ENCODE results near the gene RASGRP3.

The RASGRP3 gene

GRCh38 chr2:33492399-33493134 is 16.1 kb downstream of the RASGRP3 start:
- in situ Hi-C loops (cut with MboI; ENCODE audit: low sequenced_read_pairs): no loop called here

DNA sequence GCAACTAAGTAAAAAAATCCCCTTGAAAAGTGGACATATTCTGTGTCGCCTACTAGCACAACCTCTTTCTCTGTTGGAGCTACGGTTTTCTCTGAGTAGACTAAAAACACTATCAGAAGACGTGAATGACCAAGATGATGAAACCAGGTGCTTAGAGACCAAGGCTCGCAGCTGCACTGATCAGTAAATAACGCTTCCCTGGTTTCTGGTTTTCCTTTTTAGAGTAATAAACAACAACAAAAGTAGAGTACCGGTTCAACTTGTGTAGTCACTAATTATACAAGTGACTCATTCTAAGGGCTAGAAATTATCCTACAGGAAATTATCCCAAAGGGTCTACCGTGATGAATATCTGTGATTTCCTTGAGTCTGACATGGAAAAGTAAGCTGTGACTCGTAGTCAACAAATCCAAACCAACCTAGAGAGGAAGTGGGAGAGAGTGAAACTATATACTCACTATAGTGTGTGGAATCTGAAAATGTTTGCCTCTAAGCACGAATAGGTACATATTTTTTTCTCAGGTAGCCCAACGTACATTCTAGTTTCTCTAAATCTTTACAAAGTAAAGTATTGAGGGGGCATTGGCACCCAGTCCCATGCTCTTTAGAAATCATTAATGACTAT is 17.8 kb downstream of the RASGRP3 start:
- in situ Hi-C loops (cut with MboI; ENCODE audit: low sequenced_read_pairs): no loop called here

GRCh38 chr2:33494877-33495641 is 18.6 kb downstream of the RASGRP3 start:
- in situ Hi-C loops (cut with MboI; ENCODE audit: low sequenced_read_pairs): no loop called here

DNA sequence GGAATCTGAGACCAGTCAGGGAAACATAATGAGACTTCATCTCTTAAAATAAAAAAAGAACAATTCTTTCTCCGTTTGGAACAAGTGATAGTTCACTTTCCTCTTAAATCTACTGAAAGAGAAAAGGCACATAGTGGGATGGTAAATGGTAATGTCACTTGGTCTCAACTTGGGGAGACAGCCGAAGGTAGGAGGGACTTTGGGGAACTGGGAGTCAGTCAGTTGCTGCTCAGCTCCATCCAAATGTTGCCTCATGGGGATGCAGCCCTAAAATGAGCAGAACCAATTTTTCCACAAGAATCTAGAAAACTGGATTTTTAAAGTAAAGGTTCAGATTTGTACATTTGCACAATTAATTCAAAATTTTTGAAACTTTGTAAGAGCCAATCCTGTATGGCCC is 19.2 kb downstream of the RASGRP3 start:
- in situ Hi-C loops (cut with MboI; ENCODE audit: low sequenced_read_pairs): no loop called here

DNA sequence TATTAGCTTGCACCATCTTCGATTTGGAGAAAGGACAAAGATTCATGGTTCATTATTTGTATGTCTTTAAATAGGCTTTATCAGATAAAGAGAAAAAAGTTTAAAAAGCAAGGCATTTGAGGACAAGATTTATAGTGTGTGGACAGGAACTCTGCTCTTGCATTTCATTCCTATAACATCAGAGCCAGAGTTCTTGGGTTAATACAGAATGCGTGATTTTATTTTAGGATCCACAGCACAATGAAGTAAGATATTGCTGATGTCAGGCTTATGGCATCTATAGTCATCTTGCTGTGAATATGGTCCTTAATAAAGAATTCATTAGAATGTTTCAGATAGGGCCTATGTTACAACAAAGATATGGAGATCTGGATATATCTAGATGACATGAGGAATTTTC is 19.7 kb downstream of the RASGRP3 start:
- in situ Hi-C loops (cut with MboI; ENCODE audit: low sequenced_read_pairs): no loop called here

DNA sequence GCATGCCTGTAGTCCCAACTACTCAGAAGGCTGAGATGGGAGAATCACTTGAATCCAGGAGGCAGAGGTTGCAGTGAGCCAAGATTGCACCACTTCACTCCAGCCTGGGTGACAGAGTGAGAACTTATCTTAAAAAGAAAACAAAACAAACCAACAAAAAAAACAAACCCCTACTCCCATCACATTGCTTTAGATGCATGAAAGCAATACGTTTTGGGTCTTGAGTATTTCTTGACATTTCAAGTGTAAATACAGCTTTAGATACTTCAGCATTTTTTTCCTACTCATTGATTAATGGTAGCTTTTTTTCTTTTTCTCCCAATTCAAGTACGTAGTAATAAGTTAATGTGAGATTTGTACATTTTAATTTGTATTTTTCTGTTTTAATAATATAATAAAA is 20.3 kb downstream of the RASGRP3 start:
- in situ Hi-C loops (cut with MboI; ENCODE audit: low sequenced_read_pairs): no loop called here

DNA sequence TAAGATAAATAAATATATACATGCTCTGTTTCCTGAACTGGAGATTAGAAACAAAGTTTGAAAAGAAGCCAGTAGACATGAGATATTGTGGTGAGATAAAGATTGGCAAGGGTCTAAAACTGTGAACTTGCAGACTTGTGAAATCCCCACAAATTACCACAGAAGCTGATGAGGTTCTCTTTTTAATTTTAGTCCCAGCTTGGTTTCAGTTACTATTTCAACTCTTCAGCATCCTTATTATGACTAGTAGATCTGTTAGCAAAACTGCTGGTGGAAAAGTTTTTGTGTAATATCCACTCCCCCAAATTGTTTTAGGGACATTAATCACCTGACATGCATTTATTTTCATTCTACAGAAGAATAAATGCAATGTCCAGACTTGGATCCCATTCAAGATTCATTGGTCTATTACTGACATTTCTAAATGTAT is 20.8 kb downstream of the RASGRP3 start:
- in situ Hi-C loops (cut with MboI; ENCODE audit: low sequenced_read_pairs): no loop called here

DNA sequence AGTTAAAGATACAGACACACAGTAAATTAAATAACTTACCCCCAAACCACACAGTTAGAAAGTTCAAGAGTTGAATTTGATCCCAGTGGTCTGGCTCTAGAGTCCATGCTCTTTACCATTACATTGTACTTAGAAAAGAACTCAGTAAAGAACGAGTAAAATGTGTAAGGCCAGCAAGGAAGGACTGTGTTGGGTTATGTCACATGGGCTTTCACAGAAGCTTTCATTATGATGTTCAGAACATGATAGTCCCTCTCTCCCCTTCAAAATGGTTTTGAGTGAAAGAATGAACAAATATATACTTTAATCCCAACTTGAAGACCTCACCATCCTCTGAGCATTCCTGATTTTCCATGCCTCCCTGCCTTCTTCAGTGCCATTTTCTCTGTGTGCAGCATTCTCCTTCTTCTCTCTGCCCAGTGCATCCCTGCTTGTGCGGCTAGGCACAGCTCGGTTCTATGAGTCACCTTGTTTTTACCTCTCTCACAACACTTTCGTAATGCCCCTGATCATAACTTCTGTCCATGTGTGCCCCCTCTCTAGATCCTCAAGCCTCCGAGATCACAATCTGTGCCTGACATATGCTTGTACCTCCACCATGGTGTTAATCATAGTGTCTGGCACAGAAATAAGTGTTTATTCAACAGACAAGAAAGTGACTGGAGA is 22.0 kb downstream of the RASGRP3 start:
- in situ Hi-C loops (cut with MboI; ENCODE audit: low sequenced_read_pairs): no loop called here

- in situ Hi-C loops (cut with MboI; ENCODE audit: low sequenced_read_pairs): no loop called here
These were observed 23.7 kb downstream of the RASGRP3 start for GRCh38 chr2:33500177-33500576.

- in situ Hi-C loops (cut with MboI; ENCODE audit: low sequenced_read_pairs): no loop called here
These were observed 25.6 kb downstream of the RASGRP3 start for GRCh38 chr2:33502025-33502424.

- in situ Hi-C loops (cut with MboI; ENCODE audit: low sequenced_read_pairs): no loop called here
These were observed 26.6 kb downstream of the RASGRP3 start for GRCh38 chr2:33503002-33503401.

DNA sequence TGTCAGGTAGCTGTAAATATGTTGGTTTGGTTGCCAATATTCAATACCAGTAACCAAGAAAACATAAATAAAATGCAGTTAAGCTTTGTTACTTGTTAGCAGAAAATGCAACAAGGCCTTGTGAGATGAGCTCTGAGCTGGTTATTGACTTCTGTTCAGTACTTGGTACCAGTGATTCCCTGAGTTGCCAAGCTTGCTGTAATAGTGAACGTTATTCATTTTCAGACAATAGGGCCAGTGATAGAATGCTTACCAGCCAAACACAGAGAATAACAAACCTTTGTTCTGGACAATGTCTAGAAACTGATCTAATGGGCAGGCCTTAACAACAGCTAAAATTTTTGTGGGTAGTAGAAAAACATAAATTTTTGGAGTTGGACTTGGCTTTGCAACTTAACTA is 29.5 kb downstream of the RASGRP3 start:
- in situ Hi-C loops (cut with MboI; ENCODE audit: low sequenced_read_pairs): no loop called here

- in situ Hi-C loops (cut with MboI; ENCODE audit: low sequenced_read_pairs): no loop called here
These were observed 33.6 kb downstream of the RASGRP3 start for GRCh38 chr2:33509908-33510585.

DNA sequence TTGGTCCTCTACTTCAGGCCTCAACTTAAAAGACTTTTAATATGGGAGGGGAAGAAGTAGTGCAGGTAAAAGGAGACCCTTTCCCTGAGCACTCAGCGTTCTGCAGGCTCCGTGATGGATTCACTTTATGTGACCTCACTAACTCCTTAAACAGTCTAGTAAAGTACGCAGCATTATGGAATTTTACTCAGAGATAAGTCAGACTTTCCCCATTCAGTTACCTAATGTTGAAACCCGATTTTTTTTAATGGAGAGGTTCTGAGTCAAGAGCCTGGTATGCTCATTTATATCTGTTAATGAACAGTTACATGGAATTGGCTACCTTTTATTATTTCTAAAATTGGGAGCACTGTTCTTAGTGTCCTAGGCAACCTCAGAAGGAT is 34.1 kb downstream of the RASGRP3 start:
- in situ Hi-C loops (cut with MboI; ENCODE audit: low sequenced_read_pairs): no loop called here

DNA sequence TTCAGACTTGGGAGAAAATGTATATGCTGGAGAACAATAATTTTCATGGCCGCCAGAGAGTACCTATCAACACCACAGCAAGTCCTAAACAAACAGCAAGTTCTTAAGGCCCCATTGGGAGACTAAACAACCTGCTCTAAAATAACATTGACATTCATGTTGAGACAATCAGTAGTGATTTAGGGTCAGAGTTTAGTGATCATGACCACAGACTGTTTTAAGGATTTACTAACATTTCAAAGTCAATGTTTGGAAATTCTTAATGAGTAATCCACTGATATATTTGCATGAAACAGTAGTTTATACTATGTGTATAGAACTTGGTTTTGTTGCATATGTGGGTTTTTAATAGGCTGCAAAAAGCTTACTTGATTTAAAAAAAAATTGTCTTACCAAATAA is 34.7 kb downstream of the RASGRP3 start:
- in situ Hi-C loops (cut with MboI; ENCODE audit: low sequenced_read_pairs): no loop called here

DNA sequence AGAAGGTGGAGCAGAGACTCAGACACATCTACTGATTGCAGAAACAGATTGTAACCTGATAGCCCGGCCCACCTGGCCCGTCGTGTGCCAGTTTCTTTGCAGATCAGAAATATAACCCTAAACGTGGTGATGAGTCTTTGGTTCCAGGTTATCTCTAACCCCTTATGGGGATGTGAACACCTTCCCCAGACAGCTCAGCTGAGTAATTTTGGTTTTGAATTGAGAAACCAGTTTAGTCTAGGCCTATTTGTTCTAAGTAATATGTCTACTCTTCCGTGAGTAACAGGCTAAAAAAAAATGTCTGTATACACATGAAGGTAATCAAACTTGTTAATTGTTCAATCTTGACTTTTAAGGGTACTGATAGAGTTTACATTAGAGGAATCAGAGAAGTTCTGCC is 35.7 kb downstream of the RASGRP3 start:
- in situ Hi-C loops (cut with MboI; ENCODE audit: low sequenced_read_pairs): no loop called here

DNA sequence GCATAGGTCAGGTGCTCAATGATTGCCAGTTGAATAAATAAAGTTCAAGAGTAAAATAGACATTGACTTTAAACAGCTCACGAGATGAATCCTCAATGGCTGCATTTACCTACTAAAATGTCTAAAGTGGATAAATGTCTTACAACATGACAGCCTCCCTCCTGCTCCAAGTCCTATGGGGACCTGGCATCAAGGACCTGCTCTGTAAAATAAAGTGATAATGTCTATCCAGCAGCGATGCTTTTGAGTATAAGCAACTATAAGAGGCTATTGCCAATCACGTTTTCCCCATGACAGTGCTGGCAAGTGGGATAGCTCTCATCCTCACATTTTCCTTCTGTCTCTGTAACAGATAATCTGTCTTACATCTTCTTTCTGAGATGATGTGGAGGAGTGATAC is 37.0 kb downstream of the RASGRP3 start:
- in situ Hi-C loops (cut with MboI; ENCODE audit: low sequenced_read_pairs): no loop called here

DNA sequence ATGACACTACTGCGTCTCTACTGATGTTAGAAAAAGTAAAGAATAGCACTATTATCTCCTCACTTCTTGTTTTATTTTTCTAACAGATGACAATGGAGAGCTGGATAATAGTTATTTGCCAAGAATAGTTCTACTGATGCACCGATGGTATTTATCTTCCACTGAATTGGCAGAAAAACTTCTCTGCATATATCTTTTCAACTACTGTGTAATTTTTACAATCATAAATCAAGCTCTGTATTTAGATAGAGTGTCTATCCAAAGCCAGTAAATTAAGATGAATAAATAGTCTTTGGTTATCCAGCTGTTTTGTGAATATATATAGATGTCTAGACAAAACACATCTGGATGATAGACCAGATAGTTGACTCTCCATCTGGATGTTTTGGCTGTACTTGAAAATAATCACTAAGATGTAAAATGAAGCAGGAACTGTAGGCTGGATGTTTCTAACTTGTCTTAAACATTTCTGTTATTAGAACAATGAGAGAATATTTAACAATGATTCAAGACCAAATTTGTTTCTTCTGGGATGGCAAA is 40.1 kb downstream of the RASGRP3 start:
- in situ Hi-C loops (cut with MboI; ENCODE audit: low sequenced_read_pairs): no loop called here

GRCh38 chr2:33518200-33518599 is 41.8 kb downstream of the RASGRP3 start:
- in situ Hi-C loops (cut with MboI; ENCODE audit: low sequenced_read_pairs): no loop called here

- in situ Hi-C loops (cut with MboI; ENCODE audit: low sequenced_read_pairs): no loop called here
These were observed 42.5 kb downstream of the RASGRP3 start for GRCh38 chr2:33518929-33519328.

Measured in HL-60/S4 treated with retinoic acid at 250 ng/mL for 4 days and 3 days (cell line).